PC-3 (cell line): ENCODE data around the gene ITPKC. TPM values are rescaled to one million over a fixed set of nuclear protein-coding genes. Genes with fewer than 3 reads are reported as not detected.
"Not testable (repeated sequence)": the region's sequence is repeated elsewhere in the genome, so short reads cannot be mapped to it uniquely, and the experiment has no call there.

Experiments used
- ATAC-seq: fragments of 200-7000 bp; cut with Tn5 transposase; 2 replicates; pipeline ENCODE4 v1.9.1; 2020; ENCODE audit warnings: mild to moderate bottlenecking, moderate library complexity
- BruUV-seq: library from RNA; stranded (reverse); fragments of 400-500 nt; replicated peaks from 2 replicates; lab custom pipeline; 2021; lab: Mats Ljungman, UMichigan
- CTCF ChIA-PET: fragments of 300-600 bp; sonication (Branson Sonifier 250); formaldehyde crosslinking; loops from one replicate; lab custom pipeline; 2022; ENCODE audit warnings: antibody characterized with exemption; lab: Charles Lee
- POLR2A ChIA-PET: fragments of 300-600 bp; sonication (Branson Sonifier 250); formaldehyde crosslinking; loops from one replicate; lab custom pipeline; 2022; ENCODE audit warnings: antibody characterized with exemption; ENCODE audit not compliant: unreplicated experiment; lab: Charles Lee
- DNase-seq: peaks from one replicate; pipeline ENCODE4 v3.0.0-alpha.2; 2015
- H2AFZ ChIP-seq: fragments of 300-600 bp; sonication (generic); 2 replicates; pipeline ENCODE4 v1.6.0; 2016; ENCODE audit warnings: antibody characterized with exemption, low read length
- H3F3A ChIP-seq: fragments of 300-600 bp; sonication (generic); one replicate; pipeline ENCODE4 v1.6.0; 2017; ENCODE audit warnings: antibody characterized with exemption, low read length, control low read depth, mild to moderate bottlenecking; ENCODE audit not compliant: unreplicated experiment
- H3K27ac ChIP-seq: fragments of 300-600 bp; sonication (generic); 2 replicates; pipeline ENCODE4 v1.5.1; 2016; ENCODE audit warnings: mild to moderate bottlenecking, low read length
- H3K27me3 ChIP-seq: fragments of 300-600 bp; sonication (generic); 2 replicates; pipeline ENCODE4 v1.6.1; 2016; ENCODE audit warnings: low read length, mixed read lengths
- H3K36me3 ChIP-seq: fragments of 300-600 bp; sonication (generic); 2 replicates; pipeline ENCODE4 v1.6.1; 2016; ENCODE audit warnings: low read depth, mixed run types, low read length, mixed read lengths
- H3K4me1 ChIP-seq: fragments of 300-600 bp; sonication (generic); 2 replicates; pipeline ENCODE4 v1.5.1; 2016; ENCODE audit warnings: low read length; ENCODE audit not compliant: insufficient read depth
- H3K4me2 ChIP-seq: fragments of 300-600 bp; sonication (generic); 2 replicates; pipeline ENCODE4 v1.6.0; 2016; ENCODE audit warnings: low read length
- H3K4me3 ChIP-seq: fragments of 300-600 bp; sonication (generic); 2 replicates; pipeline ENCODE4 v1.5.1; 2016; ENCODE audit warnings: mild to moderate bottlenecking, low read length, mixed read lengths
- H3K79me2 ChIP-seq: fragments of 300-600 bp; sonication (generic); 2 replicates; pipeline ENCODE4 v1.6.1; 2017; ENCODE audit warnings: low read length, mixed read lengths
- H3K9ac ChIP-seq: fragments of 300-600 bp; sonication (generic); 2 replicates; pipeline ENCODE4 v1.6.0; 2016; ENCODE audit warnings: mild to moderate bottlenecking, low read length
- H3K9me2 ChIP-seq: fragments of 300-600 bp; sonication (generic); replicated peaks from 2 replicates; pipeline ENCODE4 v1.6.1; 2016; ENCODE audit warnings: mixed run types, low read length, mixed read lengths
- H3K9me3 ChIP-seq: fragments of 300-600 bp; sonication (generic); 2 replicates; pipeline ENCODE4 v1.6.1; 2016; ENCODE audit warnings: low read length, mixed read lengths
- H4K20me1 ChIP-seq: fragments of 300-600 bp; sonication (generic); 2 replicates; pipeline ENCODE4 v1.6.1; 2016; ENCODE audit warnings: low read length, mixed read lengths
- EZH2 ChIP-seq: fragments of 300-600 bp; sonication (generic); IDR thresholded peaks from one replicate; pipeline ENCODE4 v1.6.1; 2017; ENCODE audit warnings: antibody characterized with exemption, mild to moderate bottlenecking, low read length; ENCODE audit not compliant: unreplicated experiment
- EZH2phosphoT487 ChIP-seq: fragments of 300-600 bp; sonication (generic); IDR thresholded peaks from 2 replicates; pipeline ENCODE4 v1.6.1; 2018; ENCODE audit warnings: mild to moderate bottlenecking, antibody characterized with exemption, low read length, borderline replicate concordance
- intact Hi-C: fragments of 100-400 bp; cut with micrococcal nuclease; formaldehyde crosslinking; loops from 2 replicates; pipeline ENCODE4 v1.9.0; 2023
- total RNA-seq: library from RNA; depleted of rRNA; stranded (reverse); fragments of >200 nt; gene quantifications from 2 replicates; pipeline ENCODE4 v1.2.3, GENCODE V29; 2014
- TF ChIP-seq, protein P1 (sequence below): fragments of 300-600 bp; sonication (generic); conservative IDR thresholded peaks from 2 replicates; pipeline ENCODE4 v1.5.1; 2017; ENCODE audit warnings: antibody characterized with exemption, low read depth, mild to moderate bottlenecking, low read length

The ITPKC gene
- total RNA-seq, 1 experiment from 2014 or later: 28.4 TPM

DNA sequence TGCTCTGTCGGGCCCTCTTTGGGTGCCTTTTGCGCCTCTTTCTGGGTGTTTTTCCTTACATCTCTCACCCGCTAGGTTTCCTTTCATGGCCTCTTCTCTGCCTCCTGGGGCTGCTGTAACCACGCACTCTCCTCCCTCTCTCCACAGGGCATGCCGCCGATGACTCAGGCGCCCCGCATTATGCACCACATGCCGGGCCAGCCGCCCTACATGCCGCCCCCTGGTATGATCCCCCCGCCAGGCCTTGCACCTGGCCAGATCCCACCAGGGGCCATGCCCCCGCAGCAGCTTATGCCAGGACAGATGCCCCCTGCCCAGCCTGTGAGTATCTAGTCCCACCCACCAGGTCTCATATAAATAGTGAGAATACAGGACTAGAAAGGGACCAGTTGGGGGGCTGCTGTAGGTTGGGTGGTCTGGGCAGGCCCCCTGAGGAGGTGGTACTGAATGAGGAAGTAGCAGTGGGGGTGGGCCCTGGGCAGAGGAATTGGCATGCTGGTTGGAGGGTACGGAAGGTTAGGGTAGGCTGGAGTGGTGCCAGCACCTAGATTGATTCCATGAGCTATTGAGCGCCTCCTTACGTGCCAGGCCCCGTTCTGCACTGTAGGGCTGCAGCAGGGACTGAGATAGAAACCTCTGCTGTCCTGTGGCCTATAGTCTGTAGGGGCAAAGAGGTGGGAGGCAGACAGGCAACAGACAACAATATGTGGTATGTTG lies 46.0 kb downstream of the ITPKC start:
- H3K9ac ChIP-seq: no peak overlapping the region
- no peaks in the 10 kb centered on the region for H3F3A ChIP-seq
- peaks cover 14% of the 10 kb centered on the region for H3K79me2 ChIP-seq
- H3K4me1 ChIP-seq: no peaks in the 10 kb centered on the region
- H3K27me3 ChIP-seq: no peaks in the 10 kb centered on the region
- ATAC-seq (no peak), DNase-seq (no peak)
- POLR2A ChIA-PET: no interaction called here
- H3K4me2 ChIP-seq: no peak overlapping the region
- no TSS peak for BruUV-seq
- intact Hi-C loops: no loop called here
- CTCF ChIA-PET: no interaction called here
- no peaks in the 10 kb centered on the region for H3K9me3 ChIP-seq
- no peak overlapping the region for H3K4me3 ChIP-seq
- H4K20me1 ChIP-seq: no peaks in the 10 kb centered on the region
- H3K9me2 ChIP-seq: no peaks in the 10 kb centered on the region
- peaks cover 57% of the 10 kb centered on the region for H3K36me3 ChIP-seq
- H3K27ac ChIP-seq: no peak overlapping the region
- H2AFZ ChIP-seq: no peak overlapping the region
- TF ChIP-seq EZH2phosphoT487: no peak
- no peak for TF ChIP-seq EZH2
- TF ChIP-seq, protein P1, sequence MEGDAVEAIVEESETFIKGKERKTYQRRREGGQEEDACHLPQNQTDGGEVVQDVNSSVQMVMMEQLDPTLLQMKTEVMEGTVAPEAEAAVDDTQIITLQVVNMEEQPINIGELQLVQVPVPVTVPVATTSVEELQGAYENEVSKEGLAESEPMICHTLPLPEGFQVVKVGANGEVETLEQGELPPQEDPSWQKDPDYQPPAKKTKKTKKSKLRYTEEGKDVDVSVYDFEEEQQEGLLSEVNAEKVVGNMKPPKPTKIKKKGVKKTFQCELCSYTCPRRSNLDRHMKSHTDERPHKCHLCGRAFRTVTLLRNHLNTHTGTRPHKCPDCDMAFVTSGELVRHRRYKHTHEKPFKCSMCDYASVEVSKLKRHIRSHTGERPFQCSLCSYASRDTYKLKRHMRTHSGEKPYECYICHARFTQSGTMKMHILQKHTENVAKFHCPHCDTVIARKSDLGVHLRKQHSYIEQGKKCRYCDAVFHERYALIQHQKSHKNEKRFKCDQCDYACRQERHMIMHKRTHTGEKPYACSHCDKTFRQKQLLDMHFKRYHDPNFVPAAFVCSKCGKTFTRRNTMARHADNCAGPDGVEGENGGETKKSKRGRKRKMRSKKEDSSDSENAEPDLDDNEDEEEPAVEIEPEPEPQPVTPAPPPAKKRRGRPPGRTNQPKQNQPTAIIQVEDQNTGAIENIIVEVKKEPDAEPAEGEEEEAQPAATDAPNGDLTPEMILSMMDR: no peak

- intact Hi-C loops: no loop called here
- peaks cover 53% of the 10 kb centered on the region for H3K36me3 ChIP-seq
- H3K9ac ChIP-seq: no peak overlapping the region
- no peak overlapping the region for H3K4me2 ChIP-seq
- CTCF ChIA-PET: interaction anchor here (0.6 kb wide), 1 partner anchor 500 kb away, joined by 3 read pairs; no protein-coding TSS in a partner anchor
- BruUV-seq: no TSS peak
- no peaks in the 10 kb centered on the region for H3F3A ChIP-seq
- DNase-seq (no peak), ATAC-seq (no peak)
- H3K27me3 ChIP-seq: no peaks in the 10 kb centered on the region
- no peaks in the 10 kb centered on the region for H4K20me1 ChIP-seq
- no peaks in the 10 kb centered on the region for H3K4me1 ChIP-seq
- TF ChIP-seq EZH2phosphoT487 (no peak), EZH2 (no peak)
- peaks cover 10% of the 10 kb centered on the region for H3K79me2 ChIP-seq
- H3K4me3 ChIP-seq: no peak overlapping the region
- no peaks in the 10 kb centered on the region for H3K9me2 ChIP-seq
- H3K9me3 ChIP-seq: no peaks in the 10 kb centered on the region
- H3K27ac ChIP-seq: no peak overlapping the region
- POLR2A ChIA-PET: interaction anchor here (0.5 kb wide), 1 partner anchor 42 kb away, joined by 3 read pairs; no protein-coding TSS in a partner anchor
- no peak overlapping the region for H2AFZ ChIP-seq
Measured at GRCh38 chr19:40763526-40763925, 46.6 kb downstream of the ITPKC start.

- no peaks in the 10 kb centered on the region for H3K9me3 ChIP-seq
- no peaks in the 10 kb centered on the region for H3K9me2 ChIP-seq
- BruUV-seq: no TSS peak
- ATAC-seq (no peak), DNase-seq (no peak)
- H3K27me3 ChIP-seq: no peaks in the 10 kb centered on the region
- ChIA-PET CTCF (interaction anchor here (0.6 kb wide), 1 partner anchor 499 kb away, joined by 3 read pairs; no protein-coding TSS in a partner anchor), POLR2A (interaction anchor here (0.5 kb wide), 1 partner anchor 41 kb away, joined by 3 read pairs; no protein-coding TSS in a partner anchor)
- H2AFZ ChIP-seq: no peak overlapping the region
- H3K79me2 ChIP-seq: peaks cover 8% of the 10 kb centered on the region; the same call in 1 of the 2 replicates
- H3K4me3 ChIP-seq: no peak overlapping the region
- no peaks in the 10 kb centered on the region for H3K4me1 ChIP-seq
- TF ChIP-seq EZH2phosphoT487: no peak
- TF ChIP-seq, protein P1: no peak
- TF ChIP-seq EZH2: no peak
- intact Hi-C loops: no loop called here
- H4K20me1 ChIP-seq: no peaks in the 10 kb centered on the region
- no peaks in the 10 kb centered on the region for H3F3A ChIP-seq
- no peak overlapping the region for H3K9ac ChIP-seq
- peaks cover 52% of the 10 kb centered on the region for H3K36me3 ChIP-seq
- no peak overlapping the region for H3K4me2 ChIP-seq
- no peak overlapping the region for H3K27ac ChIP-seq
Measured at GRCh38 chr19:40763963-40764362, 47.1 kb downstream of the ITPKC start.

DNA sequence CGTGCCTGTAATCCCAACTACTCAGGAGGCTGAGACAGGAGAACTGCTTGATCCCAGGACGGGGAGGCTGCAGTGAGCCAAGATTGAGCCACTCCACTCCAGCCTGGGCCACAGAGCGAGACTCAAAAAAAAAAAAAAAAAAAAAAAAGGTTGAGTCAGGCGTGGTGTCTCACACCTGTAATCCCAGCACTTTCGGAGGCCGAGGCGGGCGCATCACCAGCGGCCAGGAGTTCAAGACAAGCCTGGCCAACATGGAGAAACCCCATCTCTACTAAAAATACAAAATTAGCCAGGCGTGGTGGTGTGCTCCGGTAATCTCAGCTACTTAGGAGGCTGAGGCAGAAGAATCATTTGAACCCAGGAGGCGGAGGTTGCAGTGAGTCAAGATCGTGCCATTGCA lies 49.5 kb downstream of the ITPKC start:
- H3F3A ChIP-seq, H3K27ac ChIP-seq, H3K9me2 ChIP-seq, H3K4me3 ChIP-seq, intact Hi-C loops, H3K27me3 ChIP-seq, H3K9ac ChIP-seq, ATAC-seq, H3K4me2 ChIP-seq, BruUV-seq, H2AFZ ChIP-seq, DNase-seq, H3K4me1 ChIP-seq, H3K79me2 ChIP-seq, CTCF ChIA-PET, H3K9me3 ChIP-seq, POLR2A ChIA-PET, H4K20me1 ChIP-seq: not testable (repeated sequence)
- peaks cover 36% of the 10 kb centered on the region for H3K36me3 ChIP-seq
